HG02981 (cell line): Measurements from ENCODE around the gene PLCXD1.
A peak's percentile ranks its signal among the peaks of the same experiment; 100 is the strongest.
"Not testable (repeated sequence)": the region's sequence is repeated elsewhere in the genome, so short reads cannot be mapped to it uniquely, and the experiment has no call there.

Source experiments
- ATAC-seq: cut with Tn5 transposase; IDR thresholded peaks from one replicate; pipeline ENCODE4 v1.9.1; 2021; ENCODE audit warnings: mild to moderate bottlenecking, moderate library complexity; ENCODE audit not compliant: unreplicated experiment

The PLCXD1 gene

GRCh38 chrX:262381-262909 is 18.7 kb upstream of the PLCXD1 start:
- peak; percentile 86 for ATAC-seq

- ATAC-seq = not testable (repeated sequence)
These were observed 17.2 kb upstream of the PLCXD1 start for GRCh38 chrX:264006-264405.

- ATAC-seq = no peak
These were observed 16.3 kb upstream of the PLCXD1 start for GRCh38 chrX:264634-265455.

- no peak for ATAC-seq
These were observed 15.7 kb upstream of the PLCXD1 start for GRCh38 chrX:265502-265901.

GRCh38 chrX:267771-268261 is 13.4 kb upstream of the PLCXD1 start:
- no peak for ATAC-seq

- ATAC-seq = no peak
These were observed 10.3 kb upstream of the PLCXD1 start for GRCh38 chrX:270848-271367.

- no peak for ATAC-seq
These were observed 6.2 kb upstream of the PLCXD1 start for GRCh38 chrX:274904-275475.

- ATAC-seq = peak; percentile 22
These were observed 5.7 kb upstream of the PLCXD1 start for GRCh38 chrX:275476-275966.

GRCh38 chrX:275967-276580 is 5.1 kb upstream of the PLCXD1 start:
- peak; percentile 65 for ATAC-seq

GRCh38 chrX:276581-277201 is 4.5 kb upstream of the PLCXD1 start:
- ATAC-seq = peak; percentile 33

- not testable (repeated sequence) for ATAC-seq
These were observed 1.2 kb upstream of the PLCXD1 start for GRCh38 chrX:279757-280604.

- ATAC-seq = not testable (repeated sequence)
These were observed 459 bp upstream of the PLCXD1 start for GRCh38 chrX:280722-281121.

- not testable (repeated sequence) for ATAC-seq
These were observed 960 bp downstream of the PLCXD1 start for GRCh38 chrX:282000-282681.

- peak; percentile 98 for ATAC-seq
These were observed 2.1 kb downstream of the PLCXD1 start for GRCh38 chrX:283115-283845.

- ATAC-seq = no peak
These were observed 4.0 kb downstream of the PLCXD1 start for GRCh38 chrX:285076-285677.

GRCh38 chrX:287670-288069 is 6.5 kb downstream of the PLCXD1 start:
- ATAC-seq = no peak

GRCh38 chrX:288561-288991 is 7.4 kb downstream of the PLCXD1 start:
- ATAC-seq = no peak
